Measurements from ENCODE around the gene CD209.

The CD209 gene

GRCh38 chr19:7744199-7744786 is 3.0 kb downstream of the CD209 start:
- TF ChIP-seq ZC3H10 (CRISPR knock-in tag; IDR thresholded peaks at IDR 0.05) (no peak), ARNTL (CRISPR knock-in tag; IDR thresholded peaks at IDR 0.05; ENCODE audit: borderline replicate concordance, low read depth) (no peak), ZNF70 (CRISPR knock-in tag; IDR thresholded peaks at IDR 0.05) (no peak), POU6F1 (CRISPR knock-in tag; IDR thresholded peaks at IDR 0.05; ENCODE audit: borderline replicate concordance, low read depth) (no peak), PPARA (CRISPR knock-in tag; IDR thresholded peaks at IDR 0.05; ENCODE audit: borderline replicate concordance) (no peak), TSHZ2 (CRISPR knock-in tag; IDR thresholded peaks at IDR 0.05) (no peak), TCF4 (CRISPR knock-in tag; IDR thresholded peaks at IDR 0.05; ENCODE audit: borderline replicate concordance) (no peak), CREB5 (CRISPR knock-in tag; IDR thresholded peaks at IDR 0.05; ENCODE audit: low read depth) (no peak), SNAI2 (CRISPR knock-in tag; IDR thresholded peaks at IDR 0.05) (no peak), PATZ1 (CRISPR knock-in tag; IDR thresholded peaks at IDR 0.05; ENCODE audit: borderline replicate concordance) (no peak), OSR1 (CRISPR knock-in tag; IDR thresholded peaks at IDR 0.05) (no peak), ZFP3 (CRISPR knock-in tag; IDR thresholded peaks at IDR 0.05) (no peak)
- ATAC-seq: no peak

- ATAC-seq: no peak
- TF ChIP-seq CSRNP3 (CRISPR knock-in tag; IDR thresholded peaks at IDR 0.05): no peak
- TF ChIP-seq PATZ1 (CRISPR knock-in tag; IDR thresholded peaks at IDR 0.05; ENCODE audit: borderline replicate concordance): no peak
- TF ChIP-seq BACH2 (CRISPR knock-in tag; IDR thresholded peaks at IDR 0.05; ENCODE audit: borderline replicate concordance): no peak
- TF ChIP-seq TSHZ2 (CRISPR knock-in tag; IDR thresholded peaks at IDR 0.05): no peak
- no peak for TF ChIP-seq TOX (CRISPR knock-in tag; IDR thresholded peaks at IDR 0.05; ENCODE audit: borderline replicate concordance)
- TF ChIP-seq ZNF8 (CRISPR knock-in tag; IDR thresholded peaks at IDR 0.05): no peak
- TF ChIP-seq OSR1 (CRISPR knock-in tag; IDR thresholded peaks at IDR 0.05): no peak
Measured at GRCh38 chr19:7743425-7743841, 3.9 kb downstream of the CD209 start.
